HepG2 (cell line): ENCODE results near the gene TARM1. TPM values are rescaled to one million over a fixed set of nuclear protein-coding genes. Genes with fewer than 3 reads are reported as not detected.
A peak's percentile ranks its signal among the peaks of the same experiment; 100 is the strongest.

Experiments
- NFIB ChIP-seq: sonication (generic); formaldehyde crosslinking; IDR thresholded peaks from 2 replicates; pipeline ENCODE4 v1.9.0; 2021; ENCODE audit warnings: missing genetic modification reagents, mild to moderate bottlenecking, borderline replicate concordance
- ZFP90 ChIP-seq: sonication (generic); formaldehyde crosslinking; IDR thresholded peaks from 2 replicates; pipeline ENCODE4 v1.8.0; 2022; ENCODE audit warnings: missing genetic modification reagents, mild to moderate bottlenecking, inconsistent platforms, borderline replicate concordance
- ZNF232 ChIP-seq: sonication (generic); formaldehyde crosslinking; IDR thresholded peaks from 2 replicates; pipeline ENCODE4 v1.4.0; 2020; ENCODE audit warnings: missing genetic modification reagents, borderline replicate concordance
- ZNF569 ChIP-seq: sonication (generic); formaldehyde crosslinking; IDR thresholded peaks from 2 replicates; pipeline ENCODE4 v1.5.0; 2020; ENCODE audit warnings: mild to moderate bottlenecking, missing genetic modification reagents, moderate library complexity, borderline replicate concordance
- ZNF766 ChIP-seq: sonication (generic); formaldehyde crosslinking; IDR thresholded peaks from 2 replicates; pipeline ENCODE4 v1.5.0; 2020; ENCODE audit warnings: missing genetic modification reagents, borderline replicate concordance
- ZNF891 ChIP-seq: sonication (generic); formaldehyde crosslinking; IDR thresholded peaks from 2 replicates; pipeline ENCODE4 v1.5.0; 2020; ENCODE audit warnings: mild to moderate bottlenecking, missing genetic modification reagents
- ZSCAN31 ChIP-seq: sonication (generic); formaldehyde crosslinking; IDR thresholded peaks from 2 replicates; pipeline ENCODE4 v1.5.0; 2020; ENCODE audit warnings: low read depth, mild to moderate bottlenecking, missing genetic modification reagents
- polyA plus RNA-seq, 8 experiments: library from polyadenylated mRNA; depleted of rRNA in 3 of 8; stranded (reverse) in 7 of 8; unstranded in 1 of 8; fragments of >200 nt; fragmentation: Illumina TruSeq in 4 of 8; extraction: Trizol in 4 of 8; gene quantifications; 2 replicates each; pipeline versions ENCODE4 v1.2.1 to v1.2.3, GENCODE V29; 2011 to 2016; ENCODE audit warnings: low read depth in 4 of 8, missing spikeins in 1 of 8, mixed read lengths in 1 of 8; ENCODE audit not compliant: insufficient read depth in 1 of 8
- total RNA-seq, 5 experiments: library from RNA; depleted of rRNA; stranded (reverse); fragments of >200 nt; fragmentation: Illumina TruSeq; extraction: Trizol; gene quantifications; 2 replicates each; pipeline ENCODE4 v1.2.3, GENCODE V29; 2016; ENCODE audit warnings: low read depth in 1 of 5
- TF ChIP-seq, protein P1 (sequence below): sonication (generic); formaldehyde crosslinking; IDR thresholded peaks from 2 replicates; pipeline ENCODE4 v1.4.0; 2020; ENCODE audit warnings: low read depth, mild to moderate bottlenecking, missing genetic modification reagents
- TF ChIP-seq, protein P2 (sequence below): sonication (generic); formaldehyde crosslinking; IDR thresholded peaks from 2 replicates; pipeline ENCODE4 v1.5.1; 2020; ENCODE audit warnings: mild to moderate bottlenecking, moderate library complexity, missing genetic modification reagents
- TF ChIP-seq, protein P3 (sequence below), 2 experiments: fragments of 450-650 bp in 1 of 2; sonication (generic) in 1 of 2; formaldehyde crosslinking in 1 of 2; IDR thresholded peaks; 2 replicates each; pipeline versions ENCODE4 v1.6.1 to v1.8.0; 2016 to 2022; ENCODE audit warnings: antibody characterized with exemption in 1 of 2, mild to moderate bottlenecking in 1 of 2, missing genetic modification reagents in 1 of 2
- TF ChIP-seq, protein P4 (sequence below): sonication (generic); formaldehyde crosslinking; IDR thresholded peaks from 2 replicates; pipeline ENCODE4 v1.9.0; 2022; ENCODE audit warnings: low read depth, missing genetic modification reagents

Gene TARM1
- total and polyA plus RNA-seq, 2 of the 13 experiments (the other 11 are each of a cell fraction or from before 2014, with no cell fraction given) = not detected

DNA sequence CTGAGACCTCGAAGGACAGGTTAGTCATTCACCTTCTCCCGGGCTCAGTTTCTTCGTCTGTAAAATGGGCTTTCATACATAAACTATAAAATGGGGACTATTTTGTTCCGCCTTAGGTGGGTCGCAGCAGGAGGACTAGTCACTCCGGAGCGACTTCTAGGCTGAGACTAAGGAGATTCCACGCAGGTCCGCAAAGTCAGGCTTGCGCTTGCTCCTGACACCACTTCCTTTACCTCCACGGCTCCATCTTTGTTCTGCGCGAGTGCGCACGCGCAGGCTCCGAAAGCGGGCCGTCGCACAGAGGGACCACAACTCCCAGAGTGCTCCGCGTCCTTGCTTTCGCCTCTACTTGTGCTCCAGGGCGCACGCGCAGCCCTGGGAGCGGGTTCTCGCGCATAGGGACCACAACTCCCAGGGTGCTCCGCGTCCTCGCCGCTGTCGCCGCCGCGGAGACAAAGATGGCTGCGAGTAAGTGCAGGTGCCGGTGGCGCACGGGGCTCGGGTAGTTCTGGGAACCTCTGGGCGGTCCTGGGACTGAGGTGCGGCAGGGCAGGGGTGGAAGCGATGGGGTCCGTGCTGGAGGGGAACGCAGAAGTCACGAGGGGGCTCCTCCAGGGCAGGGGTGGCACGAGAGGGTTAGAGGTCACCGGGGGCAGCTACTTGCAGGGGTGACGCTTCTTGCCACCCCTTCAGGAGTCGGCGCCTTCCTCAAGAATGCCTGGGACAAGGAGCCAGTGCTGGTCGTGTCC, 21.4 kb upstream of the TARM1 start, which contains the start of gene NDUFA3 (continued):
- no peak for TF ChIP-seq ZFP90
- no peak for TF ChIP-seq ZNF766
- TF ChIP-seq ZNF569 = no peak
- TF ChIP-seq, protein P1, sequence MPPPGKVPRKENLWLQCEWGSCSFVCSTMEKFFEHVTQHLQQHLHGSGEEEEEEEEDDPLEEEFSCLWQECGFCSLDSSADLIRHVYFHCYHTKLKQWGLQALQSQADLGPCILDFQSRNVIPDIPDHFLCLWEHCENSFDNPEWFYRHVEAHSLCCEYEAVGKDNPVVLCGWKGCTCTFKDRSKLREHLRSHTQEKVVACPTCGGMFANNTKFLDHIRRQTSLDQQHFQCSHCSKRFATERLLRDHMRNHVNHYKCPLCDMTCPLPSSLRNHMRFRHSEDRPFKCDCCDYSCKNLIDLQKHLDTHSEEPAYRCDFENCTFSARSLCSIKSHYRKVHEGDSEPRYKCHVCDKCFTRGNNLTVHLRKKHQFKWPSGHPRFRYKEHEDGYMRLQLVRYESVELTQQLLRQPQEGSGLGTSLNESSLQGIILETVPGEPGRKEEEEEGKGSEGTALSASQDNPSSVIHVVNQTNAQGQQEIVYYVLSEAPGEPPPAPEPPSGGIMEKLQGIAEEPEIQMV (CRISPR knock-in tag) = peak; percentile 16; the same call in 1 of the 2 replicates
- TF ChIP-seq ZNF891 (CRISPR knock-in tag) = peak; percentile 91; the same call in 1 of the 2 replicates
- TF ChIP-seq, protein P2, sequence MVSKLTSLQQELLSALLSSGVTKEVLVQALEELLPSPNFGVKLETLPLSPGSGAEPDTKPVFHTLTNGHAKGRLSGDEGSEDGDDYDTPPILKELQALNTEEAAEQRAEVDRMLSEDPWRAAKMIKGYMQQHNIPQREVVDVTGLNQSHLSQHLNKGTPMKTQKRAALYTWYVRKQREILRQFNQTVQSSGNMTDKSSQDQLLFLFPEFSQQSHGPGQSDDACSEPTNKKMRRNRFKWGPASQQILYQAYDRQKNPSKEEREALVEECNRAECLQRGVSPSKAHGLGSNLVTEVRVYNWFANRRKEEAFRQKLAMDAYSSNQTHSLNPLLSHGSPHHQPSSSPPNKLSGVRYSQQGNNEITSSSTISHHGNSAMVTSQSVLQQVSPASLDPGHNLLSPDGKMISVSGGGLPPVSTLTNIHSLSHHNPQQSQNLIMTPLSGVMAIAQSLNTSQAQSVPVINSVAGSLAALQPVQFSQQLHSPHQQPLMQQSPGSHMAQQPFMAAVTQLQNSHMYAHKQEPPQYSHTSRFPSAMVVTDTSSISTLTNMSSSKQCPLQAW (CRISPR knock-in tag) = peak; percentile 88
- TF ChIP-seq ZNF232 (CRISPR knock-in tag) = no peak
- TF ChIP-seq, protein P3, sequence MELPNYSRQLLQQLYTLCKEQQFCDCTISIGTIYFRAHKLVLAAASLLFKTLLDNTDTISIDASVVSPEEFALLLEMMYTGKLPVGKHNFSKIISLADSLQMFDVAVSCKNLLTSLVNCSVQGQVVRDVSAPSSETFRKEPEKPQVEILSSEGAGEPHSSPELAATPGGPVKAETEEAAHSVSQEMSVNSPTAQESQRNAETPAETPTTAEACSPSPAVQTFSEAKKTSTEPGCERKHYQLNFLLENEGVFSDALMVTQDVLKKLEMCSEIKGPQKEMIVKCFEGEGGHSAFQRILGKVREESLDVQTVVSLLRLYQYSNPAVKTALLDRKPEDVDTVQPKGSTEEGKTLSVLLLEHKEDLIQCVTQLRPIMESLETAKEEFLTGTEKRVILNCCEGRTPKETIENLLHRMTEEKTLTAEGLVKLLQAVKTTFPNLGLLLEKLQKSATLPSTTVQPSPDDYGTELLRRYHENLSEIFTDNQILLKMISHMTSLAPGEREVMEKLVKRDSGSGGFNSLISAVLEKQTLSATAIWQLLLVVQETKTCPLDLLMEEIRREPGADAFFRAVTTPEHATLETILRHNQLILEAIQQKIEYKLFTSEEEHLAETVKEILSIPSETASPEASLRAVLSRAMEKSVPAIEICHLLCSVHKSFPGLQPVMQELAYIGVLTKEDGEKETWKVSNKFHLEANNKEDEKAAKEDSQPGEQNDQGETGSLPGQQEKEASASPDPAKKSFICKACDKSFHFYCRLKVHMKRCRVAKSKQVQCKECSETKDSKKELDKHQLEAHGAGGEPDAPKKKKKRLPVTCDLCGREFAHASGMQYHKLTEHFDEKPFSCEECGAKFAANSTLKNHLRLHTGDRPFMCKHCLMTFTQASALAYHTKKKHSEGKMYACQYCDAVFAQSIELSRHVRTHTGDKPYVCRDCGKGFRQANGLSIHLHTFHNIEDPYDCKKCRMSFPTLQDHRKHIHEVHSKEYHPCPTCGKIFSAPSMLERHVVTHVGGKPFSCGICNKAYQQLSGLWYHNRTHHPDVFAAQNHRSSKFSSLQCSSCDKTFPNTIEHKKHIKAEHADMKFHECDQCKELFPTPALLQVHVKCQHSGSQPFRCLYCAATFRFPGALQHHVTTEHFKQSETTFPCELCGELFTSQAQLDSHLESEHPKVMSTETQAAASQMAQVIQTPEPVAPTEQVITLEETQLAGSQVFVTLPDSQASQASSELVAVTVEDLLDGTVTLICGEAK (IDR thresholded peaks at IDR 0.05) = no peak; the same call in 1 of the 2 replicates
- TF ChIP-seq, protein P3 (CRISPR knock-in tag; IDR thresholded peaks at IDR 0.05) = peak; percentile 99
- TF ChIP-seq NFIB (CRISPR knock-in tag) = no peak
- TF ChIP-seq, protein P4, sequence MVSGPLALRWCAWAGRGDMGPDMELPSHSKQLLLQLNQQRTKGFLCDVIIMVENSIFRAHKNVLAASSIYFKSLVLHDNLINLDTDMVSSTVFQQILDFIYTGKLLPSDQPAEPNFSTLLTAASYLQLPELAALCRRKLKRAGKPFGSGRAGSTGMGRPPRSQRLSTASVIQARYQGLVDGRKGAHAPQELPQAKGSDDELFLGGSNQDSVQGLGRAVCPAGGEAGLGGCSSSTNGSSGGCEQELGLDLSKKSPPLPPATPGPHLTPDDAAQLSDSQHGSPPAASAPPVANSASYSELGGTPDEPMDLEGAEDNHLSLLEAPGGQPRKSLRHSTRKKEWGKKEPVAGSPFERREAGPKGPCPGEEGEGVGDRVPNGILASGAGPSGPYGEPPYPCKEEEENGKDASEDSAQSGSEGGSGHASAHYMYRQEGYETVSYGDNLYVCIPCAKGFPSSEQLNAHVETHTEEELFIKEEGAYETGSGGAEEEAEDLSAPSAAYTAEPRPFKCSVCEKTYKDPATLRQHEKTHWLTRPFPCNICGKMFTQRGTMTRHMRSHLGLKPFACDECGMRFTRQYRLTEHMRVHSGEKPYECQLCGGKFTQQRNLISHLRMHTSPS (CRISPR knock-in tag) = no peak
- TF ChIP-seq ZSCAN31 (CRISPR knock-in tag) = no peak
